ENCODE results near the gene ABT1.

GRCh38 chr6:26552640-26553188 is 44.0 kb upstream of the ABT1 start:
- TF ChIP-seq CTCF (IDR thresholded peaks at IDR 0.05; ENCODE audit: low read length) = no peak
- TF ChIP-seq EZH2 (optimal IDR thresholded peaks at IDR 0.05; ENCODE audit: low read depth, low read length) = no peak
- TF ChIP-seq EZH2phosphoT487 (IDR thresholded peaks at IDR 0.05; ENCODE audit: low read length) = no peak

Data from MM.1S (cell line).